Stimulated activated CD4-positive, alpha-beta T cell treated with anti-CD3 and anti-CD28 coated beads, Interleukin-15, amount 100 ng/mL, for 48 hours (primary cell): Measurements from ENCODE around the gene FAIM.
"Not testable (repeated sequence)": the region's sequence is repeated elsewhere in the genome, so short reads cannot be mapped to it uniquely, and the experiment has no call there.

Experiments used
- DNase-seq, 2 donors: peaks; one replicate each; pipeline ENCODE4 v3.0.0-alpha.2; 2020; ENCODE audit warnings: low read depth in 2 of 2

The FAIM gene

DNA sequence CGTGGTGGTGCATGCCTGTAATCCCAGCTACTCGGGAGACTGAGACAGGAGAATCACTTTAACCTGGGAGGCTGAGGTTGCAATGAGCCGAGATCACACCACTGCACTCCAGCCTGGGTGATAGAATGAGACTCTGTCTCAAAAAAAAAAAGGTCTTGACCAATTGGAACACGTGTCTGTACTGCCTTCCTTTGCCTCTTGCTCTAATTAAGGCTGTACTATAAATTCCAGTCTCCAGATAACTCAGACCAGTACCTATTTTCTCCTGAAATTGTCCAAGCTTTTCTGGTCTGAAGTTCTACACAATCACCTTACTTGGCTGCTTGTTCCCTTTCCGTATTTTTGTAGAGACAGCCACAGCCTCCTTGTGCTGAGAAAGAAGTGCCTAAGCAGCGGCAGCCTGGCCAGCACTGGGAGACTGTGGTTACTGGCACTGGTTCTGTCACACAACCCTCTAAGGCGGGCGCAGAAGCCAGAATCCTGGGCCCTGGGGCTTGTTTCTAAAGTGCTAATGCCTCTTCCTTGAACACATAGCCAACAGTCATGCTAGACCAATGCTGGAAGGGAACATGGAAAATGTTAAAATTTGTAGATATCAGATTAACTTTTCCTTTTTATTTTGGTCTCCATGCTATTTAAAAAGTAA is 8.3 kb upstream of the FAIM start:
- no peak for DNase-seq

DNA sequence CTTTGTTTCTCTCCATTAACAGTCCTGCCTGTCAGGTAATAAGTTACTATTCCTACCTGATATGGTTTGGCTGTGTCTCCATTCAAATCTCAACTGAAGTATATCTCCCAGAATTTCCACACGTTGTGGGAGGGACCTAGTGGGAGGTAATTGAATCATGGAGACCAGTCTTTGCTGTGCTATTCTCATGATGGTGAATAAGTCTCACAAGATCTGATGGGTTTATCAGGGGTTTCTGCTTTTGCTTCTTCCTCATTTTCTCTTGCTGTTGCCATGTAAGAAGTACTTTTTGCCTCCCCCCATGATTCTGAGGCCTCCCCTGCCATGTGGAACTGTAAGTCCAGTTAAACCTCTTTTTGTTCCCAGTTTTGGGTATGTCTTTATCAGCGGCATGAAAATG is 6.9 kb upstream of the FAIM start:
- DNase-seq = not testable (repeated sequence)

DNA sequence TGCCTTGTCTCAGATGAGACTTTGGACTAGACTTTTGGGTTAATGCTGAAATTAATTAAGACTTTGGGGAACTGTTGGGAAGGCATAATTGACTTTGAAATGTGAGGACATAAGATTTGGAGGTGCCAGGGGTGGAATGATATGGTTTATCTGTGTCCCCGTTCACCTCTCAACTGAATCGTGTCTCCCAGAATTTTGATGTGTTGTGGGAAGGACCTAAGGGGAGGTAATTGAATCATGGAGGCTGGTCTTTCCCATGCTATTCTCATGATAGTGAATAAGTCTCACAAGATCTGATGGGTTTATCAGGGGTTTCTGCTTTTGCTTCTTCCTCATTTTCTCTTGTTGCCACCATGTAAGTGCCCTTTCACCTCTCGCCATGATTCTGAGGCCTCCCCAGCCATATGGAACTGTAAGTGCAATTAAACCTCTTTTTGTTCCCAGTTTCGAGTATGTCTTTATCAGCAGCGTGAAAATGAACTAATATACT is 4.4 kb upstream of the FAIM start:
- not testable (repeated sequence) for DNase-seq

DNA sequence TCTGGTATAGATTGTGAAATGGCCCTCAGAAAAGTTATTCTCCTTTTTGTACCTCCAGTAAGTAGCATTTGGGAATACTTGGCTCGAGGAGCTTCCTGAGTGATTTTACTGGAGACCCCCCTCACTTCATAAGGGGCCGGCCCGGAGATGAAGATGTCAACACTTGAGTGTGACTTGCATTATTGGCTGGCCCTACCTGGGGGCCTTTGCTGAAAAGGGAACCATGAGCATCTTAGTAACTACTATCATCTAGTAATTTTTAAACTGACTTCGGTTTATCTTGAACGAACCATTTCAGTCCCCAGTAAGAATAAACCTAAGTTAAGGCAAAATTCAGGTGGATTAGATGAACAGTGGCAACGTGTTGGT is 1.3 kb downstream of the FAIM start:
- no peak for DNase-seq

DNA sequence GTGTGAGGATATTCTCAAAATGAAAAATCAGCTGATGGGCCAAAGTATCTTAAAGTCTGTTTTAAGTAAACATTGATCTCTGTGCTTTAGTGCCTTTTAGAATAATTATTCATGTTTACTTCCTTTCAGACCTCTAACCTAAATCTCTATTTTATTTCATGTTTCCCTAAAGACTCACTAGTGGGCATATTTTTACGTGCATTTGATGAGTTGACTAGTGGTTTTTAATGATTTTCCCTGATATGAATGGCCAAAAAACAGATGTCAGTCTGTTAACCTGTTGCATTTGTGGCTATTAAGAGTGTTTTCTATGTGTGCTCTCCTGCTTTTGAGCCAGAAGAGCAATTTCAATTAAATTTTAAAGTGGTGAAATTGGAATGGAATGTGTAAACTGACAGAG is 6.9 kb downstream of the FAIM start:
- no peak for DNase-seq

DNA sequence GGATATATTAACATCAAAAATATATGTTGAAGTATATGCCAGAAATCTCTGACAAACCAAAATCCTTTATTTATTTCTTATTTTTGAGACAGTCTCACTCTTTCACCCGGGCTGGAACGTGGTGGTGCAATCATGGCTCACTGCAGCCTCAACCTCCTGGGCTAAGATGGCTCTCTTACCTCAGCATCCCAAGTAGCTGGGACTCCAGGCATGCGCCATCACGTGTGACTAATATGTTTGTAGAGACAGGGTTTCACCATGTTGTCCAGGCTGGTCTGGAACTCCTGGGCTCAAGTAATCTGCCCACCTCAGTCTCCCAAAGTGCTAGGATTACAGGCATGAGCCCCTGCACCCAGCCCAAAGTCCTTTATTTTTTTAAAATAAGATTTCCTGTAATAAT is 11.9 kb downstream of the FAIM start:
- no peak for DNase-seq

DNA sequence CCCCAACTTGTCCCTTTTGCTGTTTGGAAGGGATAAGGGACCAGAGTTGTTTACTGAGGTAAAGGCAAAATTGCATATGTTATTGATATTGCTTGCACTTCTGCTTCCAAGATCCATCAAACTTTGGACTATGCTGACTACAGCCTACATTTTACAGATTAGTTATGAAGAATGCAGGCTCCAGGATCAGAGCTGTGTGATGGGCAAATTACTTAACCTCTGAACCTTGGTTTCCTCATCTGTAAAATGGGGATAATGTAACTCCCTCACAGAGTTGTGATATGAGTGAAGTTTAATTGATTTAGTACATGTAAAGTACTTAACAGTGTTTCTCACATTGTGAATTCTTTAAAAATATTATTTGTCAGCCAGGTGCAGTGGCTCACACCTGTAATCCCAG is 15.9 kb downstream of the FAIM start:
- no peak for DNase-seq

DNA sequence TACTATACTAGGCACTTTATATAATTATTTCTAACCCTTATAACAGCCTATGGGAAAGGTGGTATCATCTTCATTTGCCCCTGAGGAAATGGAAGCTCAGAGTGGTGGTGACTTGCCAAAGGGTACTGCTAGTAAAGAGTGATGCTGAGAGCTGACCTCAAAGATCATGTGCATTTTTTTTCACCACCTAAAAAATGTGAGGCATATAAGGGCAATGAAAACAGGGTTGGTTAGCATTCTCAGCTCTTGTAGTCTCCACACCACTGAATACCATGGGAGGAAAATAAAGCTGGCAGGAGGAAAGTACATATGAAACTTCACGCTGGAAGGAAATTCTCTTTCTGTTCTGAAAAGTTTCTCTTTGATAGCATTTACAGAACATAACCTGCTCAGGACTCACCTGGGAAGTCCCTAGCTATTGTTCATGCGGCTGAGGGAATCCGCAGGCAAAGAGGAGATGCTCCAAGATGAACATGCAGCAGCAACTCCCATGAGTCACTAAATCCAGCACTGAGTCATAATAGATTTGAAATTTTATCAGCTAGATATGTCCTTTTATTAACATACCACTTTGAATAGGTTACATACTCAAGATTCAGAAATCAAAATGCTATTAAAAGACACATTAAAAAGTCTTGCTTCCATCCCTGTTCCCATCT is 17.3 kb downstream of the FAIM start:
- no peak for DNase-seq

DNA sequence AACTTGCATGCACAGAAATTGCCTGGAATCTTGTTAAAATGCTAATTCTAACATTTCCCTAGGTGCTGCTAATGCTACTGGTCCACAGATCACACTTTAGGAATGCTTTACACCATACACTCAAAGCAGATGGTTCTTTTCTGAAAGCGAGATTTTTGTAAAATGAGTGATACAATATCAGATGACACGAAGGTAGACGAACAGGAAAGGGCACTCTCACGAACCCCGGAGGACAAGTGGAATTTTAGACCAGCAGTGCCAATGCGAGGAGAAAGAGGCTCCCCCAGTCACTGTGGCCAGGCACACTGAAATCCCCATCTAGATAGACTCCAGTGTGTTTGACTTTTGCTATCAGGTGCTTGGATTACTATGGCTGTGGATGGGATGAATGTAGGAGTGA is 21.0 kb downstream of the FAIM start:
- DNase-seq = no peak

DNA sequence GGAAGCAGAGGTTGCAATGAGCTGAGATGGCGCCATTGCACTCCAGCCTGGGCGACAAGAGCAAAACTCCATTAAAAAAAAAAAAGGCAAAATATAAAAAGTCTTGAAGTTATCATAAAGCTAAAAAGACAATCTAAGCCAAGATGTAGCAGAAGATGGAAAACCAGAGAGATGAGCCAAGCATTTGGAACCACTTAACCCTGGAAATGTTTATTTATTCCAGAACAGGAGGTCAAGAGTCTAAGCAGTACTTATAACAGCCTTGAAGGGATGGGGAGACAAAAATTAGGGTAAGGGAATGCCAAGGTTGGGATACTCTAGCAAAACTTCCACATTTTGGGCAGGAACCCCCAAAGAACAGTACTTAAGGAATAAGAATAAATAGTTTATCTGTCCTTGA is 30.1 kb downstream of the FAIM start:
- no peak for DNase-seq

DNA sequence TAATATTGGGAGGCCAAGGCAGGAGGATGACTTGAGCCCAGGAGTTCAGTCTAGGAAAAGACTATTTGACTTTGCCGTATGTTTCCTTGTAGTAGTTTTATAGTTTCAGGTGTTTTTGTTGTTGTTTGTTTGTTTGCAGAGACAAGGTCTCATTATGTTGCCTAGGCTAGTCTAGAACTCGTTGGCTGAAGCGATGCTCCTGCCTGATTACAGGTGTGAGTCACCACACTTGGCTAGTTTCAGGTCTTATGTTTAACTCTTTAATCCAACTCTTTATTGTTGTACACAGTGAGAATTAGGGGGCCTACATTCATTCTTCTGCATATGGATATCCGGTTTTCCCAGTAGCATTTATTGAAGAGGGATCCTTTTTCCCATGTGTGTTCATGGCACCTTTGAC is 32.0 kb downstream of the FAIM start:
- DNase-seq = no peak

DNA sequence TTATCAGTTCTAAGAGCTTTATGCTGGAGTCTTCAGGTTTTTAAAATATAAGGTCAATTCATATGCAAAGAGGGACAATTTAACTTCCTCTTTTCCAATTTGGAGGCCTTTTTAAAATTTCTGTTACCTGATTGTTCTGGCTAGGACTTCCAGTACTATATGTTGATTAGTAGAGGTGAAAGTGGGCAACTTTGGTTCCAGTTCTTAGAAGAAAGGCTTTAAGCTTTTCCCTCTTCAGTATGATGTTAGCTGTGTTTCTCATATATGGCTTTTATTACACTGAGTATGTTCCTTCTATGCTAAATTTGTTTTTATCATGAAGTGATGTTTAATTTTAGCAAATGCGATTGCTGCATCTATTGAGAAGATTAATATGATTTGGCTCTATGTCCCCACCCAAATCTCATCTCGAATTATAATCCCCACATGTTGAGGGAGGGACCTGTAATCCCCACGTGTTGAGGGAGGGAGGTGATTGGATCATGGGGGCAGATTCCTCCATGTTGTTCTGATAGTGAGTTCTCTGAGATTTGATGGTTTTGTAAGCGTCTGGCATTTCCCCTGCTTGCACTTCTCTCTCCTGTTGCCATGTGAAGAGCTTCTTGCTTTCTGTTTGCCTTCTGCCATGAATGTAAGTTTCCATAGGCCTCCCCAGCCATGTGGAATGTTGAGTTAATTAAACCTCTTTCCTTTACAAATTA is 33.8 kb downstream of the FAIM start:
- DNase-seq = no peak

DNA sequence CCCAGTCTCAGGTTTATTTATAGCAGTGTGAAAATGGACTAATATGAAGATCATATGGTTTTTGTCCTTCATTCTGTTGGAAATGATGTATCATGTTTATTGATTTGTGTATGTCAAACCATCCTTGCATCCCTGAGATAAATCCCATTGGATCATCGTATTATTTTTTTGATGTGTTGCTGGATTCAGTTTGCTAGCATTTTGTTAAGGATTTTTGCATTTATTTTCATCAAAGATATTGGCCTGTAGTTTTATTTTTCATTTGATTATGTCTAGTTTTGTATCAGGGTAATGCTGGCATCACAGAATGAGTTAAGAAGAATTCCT is 34.3 kb downstream of the FAIM start:
- no peak for DNase-seq

DNA sequence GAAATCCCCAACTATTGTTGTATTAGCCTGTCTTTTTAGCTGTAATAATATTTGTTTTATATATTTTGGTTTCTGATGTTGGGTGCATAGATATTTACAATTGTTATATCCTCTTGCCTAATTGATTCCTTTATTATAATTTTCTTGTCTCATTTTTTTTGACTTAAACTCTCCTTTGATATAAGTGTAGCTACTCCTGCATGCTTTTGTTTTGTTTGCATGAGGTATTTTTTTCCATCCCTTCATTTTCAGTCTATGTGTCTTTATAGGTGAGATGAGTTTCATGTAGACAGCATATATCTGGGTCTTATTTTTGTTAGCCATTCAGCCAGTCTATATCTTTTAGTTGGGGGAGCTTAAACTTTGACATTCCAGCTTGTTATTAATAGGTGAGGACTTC is 37.4 kb downstream of the FAIM start:
- no peak for DNase-seq

DNA sequence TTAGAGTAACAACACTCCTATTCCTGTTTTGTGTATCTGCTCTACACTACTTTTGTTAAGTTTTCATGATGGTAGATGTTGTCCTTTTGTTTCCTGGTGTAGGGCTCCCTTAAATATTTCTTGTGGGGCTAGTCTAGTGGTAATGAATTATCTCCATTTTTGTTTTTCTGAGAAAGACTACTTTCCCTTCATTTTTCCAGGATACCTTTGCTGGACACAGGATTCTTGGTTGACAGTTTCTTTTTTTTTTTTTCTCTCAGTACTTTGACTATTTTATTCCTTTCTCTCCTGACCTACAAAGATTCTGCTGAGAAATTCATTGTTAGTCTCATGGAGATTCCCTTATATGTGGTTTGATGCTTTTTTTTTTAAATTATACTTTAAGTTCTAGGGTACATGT is 37.9 kb downstream of the FAIM start:
- DNase-seq = no peak

DNA sequence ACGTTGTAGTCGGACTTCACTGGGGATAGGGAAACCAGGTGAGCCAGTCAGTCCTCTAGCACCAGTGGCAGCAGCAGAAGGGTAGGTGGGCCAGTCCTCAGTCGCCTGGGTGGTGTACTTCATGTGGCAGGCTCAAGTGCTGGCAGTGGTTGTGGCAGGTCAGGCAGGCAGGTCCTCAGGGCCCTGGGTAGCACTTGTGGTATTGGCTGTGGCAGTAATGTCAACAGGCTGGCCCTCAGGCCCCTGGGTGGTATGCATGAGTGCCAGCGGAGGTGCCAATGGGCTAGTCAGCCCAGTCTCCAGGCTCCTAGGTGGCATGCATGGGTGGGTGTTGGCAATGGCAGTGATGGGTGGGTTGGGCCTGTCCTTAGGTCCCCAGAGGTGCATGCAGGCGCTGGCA is 40.6 kb downstream of the FAIM start:
- no peak for DNase-seq

DNA sequence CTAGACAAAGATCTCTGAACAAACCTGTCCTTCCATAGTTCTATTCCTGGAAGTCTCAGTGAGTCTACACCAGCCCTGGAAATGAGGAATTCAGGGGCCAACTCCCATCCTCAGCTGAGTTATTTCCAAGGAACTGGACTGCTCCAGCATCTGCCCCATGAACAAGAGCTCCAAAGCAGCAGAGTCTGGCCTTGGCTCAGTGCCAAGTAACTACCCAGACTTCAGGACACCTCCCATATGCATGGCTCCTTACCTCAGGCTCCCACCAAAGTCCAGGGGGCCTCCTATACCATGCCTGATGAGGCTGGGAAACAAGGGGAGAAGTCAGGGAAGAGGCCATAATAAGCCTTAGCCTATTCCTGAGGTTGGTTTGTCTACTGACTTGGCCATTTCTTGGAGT is 45.0 kb downstream of the FAIM start:
- no peak for DNase-seq

DNA sequence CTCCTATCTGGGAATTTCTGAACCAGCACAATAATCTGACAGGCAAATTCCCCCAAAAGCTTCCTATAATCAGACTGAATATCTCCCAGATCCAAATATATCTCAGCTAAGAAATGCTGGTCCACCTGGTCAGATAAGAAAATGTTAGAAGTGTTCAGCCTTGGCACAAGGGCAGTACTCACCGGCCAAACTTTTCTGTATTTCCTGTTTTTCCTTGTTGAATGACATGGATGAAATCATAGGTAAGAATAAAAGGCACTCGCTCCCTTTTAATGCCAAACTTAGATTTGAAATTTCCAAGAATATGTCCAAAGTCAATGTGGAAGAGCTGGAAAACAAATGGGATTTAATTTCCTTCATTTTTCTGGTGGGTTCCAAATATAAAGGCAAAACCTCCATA is 48.9 kb downstream of the FAIM start:
- no peak for DNase-seq

DNA sequence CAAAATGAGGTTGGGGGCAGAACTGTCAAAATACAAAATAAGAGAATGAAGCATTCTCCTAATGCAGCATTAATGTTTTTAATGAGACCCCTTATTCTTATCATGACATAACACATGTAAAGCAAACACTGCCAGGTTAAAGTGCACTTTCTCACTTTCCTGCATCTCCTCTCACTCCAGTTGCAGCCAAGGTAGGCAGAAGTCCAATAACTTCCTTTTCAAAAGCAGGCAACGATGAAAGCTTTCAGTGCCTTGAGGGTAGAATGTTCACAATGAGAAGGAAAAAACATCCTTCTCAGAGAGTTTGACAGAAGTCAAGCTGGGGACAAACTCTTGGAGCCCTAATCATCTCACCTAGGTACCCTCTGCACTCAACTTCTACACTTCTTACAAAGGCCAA is 59.5 kb downstream of the FAIM start:
- DNase-seq = no peak

DNA sequence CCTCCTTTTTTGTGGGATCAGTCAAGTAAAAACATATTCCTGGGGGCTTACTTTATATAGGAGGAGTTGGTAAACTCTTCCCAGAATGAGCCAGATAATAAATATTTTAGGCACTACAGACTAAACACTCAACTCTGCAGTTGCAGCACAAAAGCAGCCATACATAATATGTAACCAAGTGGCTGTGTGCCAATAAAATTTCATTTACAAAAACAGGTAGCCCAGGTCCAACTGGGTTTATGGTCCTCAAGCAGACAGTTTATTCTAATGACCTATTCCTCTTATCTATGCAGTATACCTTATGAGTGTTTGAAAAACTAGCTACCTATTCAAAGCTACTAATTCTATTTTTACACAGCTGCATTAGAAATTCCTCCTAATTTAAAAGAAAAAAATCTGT is 61.8 kb downstream of the FAIM start:
- no peak for DNase-seq

DNA sequence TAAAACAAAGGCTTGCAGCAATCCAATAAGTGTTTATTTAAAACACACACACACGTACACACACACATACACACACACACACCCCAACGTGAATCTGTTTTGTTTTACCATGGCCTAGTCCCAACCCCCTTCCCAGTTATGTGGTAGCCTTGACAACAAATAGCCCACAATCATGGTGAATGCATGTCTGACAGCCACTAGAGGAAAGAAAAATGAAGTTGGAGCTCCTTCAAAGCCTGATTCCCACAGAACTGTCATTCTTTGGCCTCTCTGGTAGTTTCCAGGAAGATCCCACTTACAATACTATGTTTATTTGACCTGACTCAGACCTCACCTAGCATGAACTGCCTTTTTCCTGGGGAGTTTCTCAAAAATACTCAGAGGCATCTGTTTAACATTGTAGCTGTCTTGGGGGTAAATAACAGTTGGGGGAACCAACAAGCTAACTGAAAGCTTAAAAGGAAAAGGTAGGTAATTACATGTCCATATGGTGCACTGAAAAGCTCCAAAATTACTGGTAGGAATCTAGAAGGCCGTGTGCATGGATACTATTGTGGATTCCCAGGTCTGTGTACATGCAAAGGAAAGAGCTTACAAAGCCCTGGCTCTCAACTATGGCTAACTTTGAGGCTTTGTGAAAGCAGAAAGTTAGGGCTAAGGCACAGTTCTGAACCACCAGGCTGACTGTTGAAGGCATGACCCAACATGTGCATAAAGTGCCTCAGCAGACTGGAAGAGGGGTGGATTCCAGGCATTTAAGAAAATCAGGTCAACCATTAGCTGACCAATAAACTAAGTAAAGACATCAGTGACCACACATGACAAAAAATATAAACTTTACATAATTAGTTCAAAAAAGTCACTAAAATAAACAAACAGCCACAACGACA is 65.3 kb downstream of the FAIM start:
- no peak for DNase-seq

DNA sequence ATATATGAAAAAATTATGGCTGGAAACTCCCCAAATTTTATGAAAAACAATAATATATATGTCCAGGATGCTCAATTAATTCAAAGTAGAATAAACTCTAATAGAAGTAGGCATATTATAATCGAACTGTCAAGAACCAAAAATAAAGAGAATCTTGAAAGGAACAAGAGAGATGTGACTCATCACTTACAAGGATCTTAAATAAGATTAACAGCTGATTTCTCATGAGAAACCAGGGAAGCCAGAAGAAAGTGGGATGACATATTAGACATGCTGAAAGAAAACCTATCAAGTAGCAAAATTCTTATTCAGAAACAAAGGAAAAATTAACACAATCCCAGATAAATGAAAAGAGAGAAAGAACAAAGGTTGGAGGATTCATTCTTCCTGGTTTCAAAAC is 66.8 kb downstream of the FAIM start:
- DNase-seq = no peak
